ENCODE measurements around the gene MET. TPM values are rescaled to one million over a fixed set of nuclear protein-coding genes. Genes with fewer than 3 reads are reported as not detected.

The MET gene
- total and polyA plus RNA-seq, 10 donors, result 0.68 to 28.8 (median 19.1) TPM

DNA sequence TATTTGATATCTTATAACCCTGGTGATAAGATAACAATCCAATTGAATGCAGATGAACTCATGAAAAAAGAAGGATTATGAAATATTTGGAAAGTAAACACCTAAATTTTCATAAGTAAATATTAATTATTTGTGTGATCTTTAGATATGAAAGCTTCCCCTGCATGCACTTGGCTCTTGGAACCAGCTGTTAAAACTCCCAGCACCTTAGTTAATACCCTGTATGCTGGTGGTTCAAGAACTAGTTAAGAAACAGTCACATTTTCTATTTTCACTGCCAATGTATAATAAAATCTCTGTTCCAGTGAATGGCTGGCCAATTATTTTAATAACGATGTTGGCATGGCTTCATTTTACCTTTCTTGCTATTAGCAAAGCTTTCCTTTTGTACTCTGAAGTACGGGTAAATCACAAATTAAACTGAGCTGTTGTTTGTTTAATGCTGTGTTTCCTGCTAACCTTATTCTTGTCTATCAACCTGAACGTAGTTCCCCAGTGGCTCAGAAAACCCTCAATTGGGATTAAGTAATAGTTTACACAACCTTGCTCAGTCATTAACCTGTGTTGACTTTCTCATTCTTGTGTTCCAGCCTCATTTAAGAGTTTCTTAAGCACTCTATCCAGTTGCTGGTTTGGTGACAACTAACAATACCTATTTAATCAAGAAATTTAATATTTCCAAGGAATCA lies 38.9 kb downstream of the MET start:
- TF ChIP-seq, protein P1, sequence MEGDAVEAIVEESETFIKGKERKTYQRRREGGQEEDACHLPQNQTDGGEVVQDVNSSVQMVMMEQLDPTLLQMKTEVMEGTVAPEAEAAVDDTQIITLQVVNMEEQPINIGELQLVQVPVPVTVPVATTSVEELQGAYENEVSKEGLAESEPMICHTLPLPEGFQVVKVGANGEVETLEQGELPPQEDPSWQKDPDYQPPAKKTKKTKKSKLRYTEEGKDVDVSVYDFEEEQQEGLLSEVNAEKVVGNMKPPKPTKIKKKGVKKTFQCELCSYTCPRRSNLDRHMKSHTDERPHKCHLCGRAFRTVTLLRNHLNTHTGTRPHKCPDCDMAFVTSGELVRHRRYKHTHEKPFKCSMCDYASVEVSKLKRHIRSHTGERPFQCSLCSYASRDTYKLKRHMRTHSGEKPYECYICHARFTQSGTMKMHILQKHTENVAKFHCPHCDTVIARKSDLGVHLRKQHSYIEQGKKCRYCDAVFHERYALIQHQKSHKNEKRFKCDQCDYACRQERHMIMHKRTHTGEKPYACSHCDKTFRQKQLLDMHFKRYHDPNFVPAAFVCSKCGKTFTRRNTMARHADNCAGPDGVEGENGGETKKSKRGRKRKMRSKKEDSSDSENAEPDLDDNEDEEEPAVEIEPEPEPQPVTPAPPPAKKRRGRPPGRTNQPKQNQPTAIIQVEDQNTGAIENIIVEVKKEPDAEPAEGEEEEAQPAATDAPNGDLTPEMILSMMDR (IDR thresholded peaks at IDR 0.05 in 8 of 11, conservative IDR thresholded peaks at IDR 0.05 in 3 of 11), result no peak
- TF ChIP-seq POLR2A (IDR thresholded peaks at IDR 0.05) (no peak), POLR2AphosphoS5 (IDR thresholded peaks at IDR 0.05) (no peak)
- Histone ChIP-seq H3K9me3 (no peaks in the 10 kb centered on the region), H3K4me3 (no peak overlapping the region), H3K27ac (no peak overlapping the region), H3K4me1 (no peaks in the 10 kb centered on the region), H3K36me3 (no peaks in the 10 kb centered on the region), H3K27me3 (replicated peaks in 1 of 7) (peaks cover 0 to 3% (median 0%) of the 10 kb centered on the region in 7 donors)
- intact Hi-C loops (cut with DNase I; ENCODE audit: low total_unique reads), result no loop called here
- 75 to 78% (median 75%) methylated on average over 3 of the region's 3 CpGs for WGBS, 5 donors
- no peak for DNase-seq

GRCh38 chr7:116711790-116712189 lies 39.8 kb downstream of the MET start:
- no peak for DNase-seq
- Histone ChIP-seq H3K27ac (no peak overlapping the region), H3K27me3 (replicated peaks in 1 of 7) (peaks cover 0 to 3% (median 0%) of the 10 kb centered on the region in 7 donors), H3K36me3 (no peaks in the 10 kb centered on the region), H3K4me3 (no peak overlapping the region), H3K9me3 (no peaks in the 10 kb centered on the region), H3K4me1 (no peaks in the 10 kb centered on the region)
- WGBS, 5 donors, result 78 to 86% (median 84%) methylated on average over 4 of the region's 4 CpGs
- TF ChIP-seq POLR2A (IDR thresholded peaks at IDR 0.05) (no peak), POLR2AphosphoS5 (IDR thresholded peaks at IDR 0.05) (no peak)
- TF ChIP-seq, protein P1 (IDR thresholded peaks at IDR 0.05 in 8 of 11, conservative IDR thresholded peaks at IDR 0.05 in 3 of 11), result no peak
- intact Hi-C loops (cut with DNase I; ENCODE audit: low total_unique reads), result no loop called here

DNA sequence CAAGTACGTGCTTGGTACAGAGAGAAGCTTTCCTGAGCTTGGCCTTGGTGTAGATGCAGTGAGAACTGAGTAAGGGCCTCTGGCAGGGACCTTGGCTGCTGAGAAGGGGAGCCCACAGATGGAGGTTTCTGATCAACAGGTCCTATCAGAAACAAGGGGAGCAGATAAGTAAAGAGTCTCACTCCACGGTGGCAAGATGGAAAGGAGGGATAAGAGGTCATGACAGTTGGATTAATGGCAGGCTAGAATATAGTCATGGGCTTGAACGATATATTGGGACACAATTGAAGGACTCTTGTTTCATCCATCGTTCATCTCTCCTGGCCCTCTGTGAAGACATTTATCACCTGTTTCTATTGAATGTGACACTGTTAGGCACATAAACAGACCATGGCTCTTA lies 41.5 kb downstream of the MET start:
- Histone ChIP-seq H3K9me3 (no peaks in the 10 kb centered on the region), H3K4me1 (no peaks in the 10 kb centered on the region), H3K27me3 (replicated peaks in 1 of 7) (peaks cover 0 to 3% (median 0%) of the 10 kb centered on the region in 7 donors), H3K27ac (no peak overlapping the region), H3K4me3 (no peak overlapping the region), H3K36me3 (no peaks in the 10 kb centered on the region)
- WGBS, 5 donors, result 67 to 92% (median 90%) methylated on average over 4 of the region's 4 CpGs
- TF ChIP-seq POLR2A (IDR thresholded peaks at IDR 0.05), result no peak
- TF ChIP-seq, protein P1 (IDR thresholded peaks at IDR 0.05 in 8 of 11, conservative IDR thresholded peaks at IDR 0.05 in 3 of 11), result no peak
- TF ChIP-seq POLR2AphosphoS5 (IDR thresholded peaks at IDR 0.05), result no peak
- no peak for DNase-seq
- intact Hi-C loops (cut with DNase I; ENCODE audit: low total_unique reads), result no loop called here

DNA sequence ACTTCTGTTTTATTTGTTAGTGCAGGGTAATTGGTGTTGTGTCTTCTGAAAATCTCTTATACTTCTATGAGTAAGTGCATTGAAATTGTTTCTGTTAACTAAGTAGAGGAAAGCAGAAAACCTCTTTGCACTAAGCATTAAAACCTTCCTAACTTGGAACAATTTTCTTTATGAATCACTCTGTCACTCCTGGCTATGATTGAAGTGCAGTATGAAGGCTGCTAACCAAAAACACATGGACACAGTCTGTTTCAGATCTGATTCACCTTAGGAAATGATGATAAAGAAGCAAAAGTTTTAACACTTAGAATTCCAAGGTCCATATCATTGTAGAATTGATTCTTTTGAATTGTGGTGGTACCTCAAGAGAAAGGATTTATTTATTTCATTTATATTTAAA lies 41.9 kb downstream of the MET start:
- TF ChIP-seq, protein P1 (IDR thresholded peaks at IDR 0.05 in 8 of 11, conservative IDR thresholded peaks at IDR 0.05 in 3 of 11), result no peak
- no peak for TF ChIP-seq POLR2A (IDR thresholded peaks at IDR 0.05)
- no peak for TF ChIP-seq POLR2AphosphoS5 (IDR thresholded peaks at IDR 0.05)
- Histone ChIP-seq H3K27ac (no peak overlapping the region), H3K9me3 (no peaks in the 10 kb centered on the region), H3K27me3 (replicated peaks in 1 of 7) (peaks cover 0 to 3% (median 0%) of the 10 kb centered on the region in 7 donors), H3K4me3 (no peak overlapping the region), H3K4me1 (no peaks in the 10 kb centered on the region), H3K36me3 (no peaks in the 10 kb centered on the region)
- intact Hi-C loops (cut with DNase I; ENCODE audit: low total_unique reads), result no loop called here
- DNase-seq, result no peak
